Measurements from ENCODE around the gene CLTC.
"Not testable (repeated sequence)": the region's sequence is repeated elsewhere in the genome, so short reads cannot be mapped to it uniquely, and the experiment has no call there.

Gene CLTC

DNA sequence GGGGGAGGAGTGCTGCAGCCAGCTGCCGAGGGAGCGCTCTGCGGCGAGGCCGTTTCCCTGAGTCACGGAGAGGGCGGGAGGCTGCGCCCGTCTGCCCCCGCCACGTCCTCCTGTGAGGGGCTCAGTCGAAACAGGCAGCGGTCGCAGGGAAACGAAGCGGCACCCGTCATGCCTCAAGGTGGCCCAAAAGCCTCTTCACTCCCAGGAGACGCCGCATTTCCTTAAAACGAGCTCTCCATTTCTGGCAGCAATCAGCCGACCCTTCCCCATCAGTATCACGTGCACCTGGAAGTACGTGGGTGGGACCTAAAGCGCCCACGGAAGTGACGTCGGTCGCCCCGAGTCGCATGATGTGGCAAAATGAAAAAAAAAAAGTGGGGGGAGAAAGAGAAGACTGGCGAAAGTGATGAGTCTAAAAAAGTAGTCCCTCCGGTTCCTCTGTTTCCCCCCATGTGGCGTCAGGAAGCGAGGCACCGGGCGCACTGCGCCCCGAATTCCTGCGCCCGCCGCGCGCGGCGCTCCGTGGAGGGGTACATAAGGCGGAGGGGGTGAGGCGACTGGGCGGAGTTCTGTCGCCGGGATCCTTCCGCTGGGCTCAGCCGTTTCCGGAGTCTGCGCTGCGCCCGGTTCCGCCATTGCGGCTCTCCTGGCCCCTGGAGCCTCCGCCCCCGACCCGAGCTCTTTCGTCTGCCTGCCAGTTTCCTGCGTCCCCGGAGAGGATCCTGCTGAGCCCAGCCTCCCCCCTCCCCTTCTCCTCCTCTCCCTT is at the start of gene CLTC:
Gene CLTC, plus strand, starts transcription at position 598 of the 766 bp plus-strand sequence. CDS start 237 bp downstream, outside the sequence.
- peak; percentile 92 for DNase-seq

DNA sequence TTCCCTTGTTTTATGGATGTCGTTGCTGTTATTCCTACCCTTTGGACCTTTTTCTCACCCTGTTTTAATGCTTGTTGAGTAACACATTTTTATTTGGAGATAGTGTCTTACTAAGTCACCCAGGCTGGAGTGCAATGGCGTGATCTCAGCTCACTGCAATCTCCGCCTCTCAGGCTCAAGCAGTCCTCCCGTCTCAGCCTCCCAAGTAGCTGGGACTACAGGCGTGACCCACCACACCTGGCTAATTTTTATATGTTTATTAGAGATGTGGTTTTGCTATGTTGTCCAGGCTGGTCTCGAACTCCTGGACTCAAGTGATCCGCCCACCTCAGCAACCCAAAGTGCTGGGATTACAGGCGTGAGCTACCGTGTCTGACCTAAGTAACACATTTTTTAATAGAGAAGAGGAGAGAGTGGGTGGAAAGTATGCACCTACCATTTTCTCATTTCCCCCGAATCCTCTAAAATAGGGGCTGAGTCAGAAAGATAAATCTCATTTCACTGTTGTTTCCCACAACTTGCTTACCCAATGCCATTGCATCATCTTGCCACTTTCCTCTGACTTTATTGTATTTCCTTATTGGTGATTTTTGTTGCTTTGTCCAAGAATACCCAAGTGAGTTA is 47.3 kb upstream of the CLTC start:
- no peak for DNase-seq

DNA sequence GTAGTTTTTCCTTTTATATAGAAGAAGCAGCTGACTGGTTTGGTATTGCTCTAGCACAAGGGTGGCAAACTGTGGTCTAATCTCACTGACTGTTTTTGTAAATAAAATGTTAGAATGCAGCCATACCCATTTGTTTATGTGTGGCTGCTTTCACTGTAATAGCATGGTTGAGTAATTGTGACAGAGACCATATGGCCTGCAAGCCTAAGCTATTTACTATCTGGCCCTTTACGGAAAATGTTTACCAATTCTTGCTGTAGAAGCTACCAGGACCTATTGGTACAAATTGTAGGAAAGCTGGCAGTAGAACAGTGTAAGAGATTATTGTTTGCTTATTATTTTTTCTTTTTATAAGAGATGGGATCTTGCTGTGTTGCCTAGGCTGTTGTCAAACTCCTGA is 35.5 kb upstream of the CLTC start:
- not testable (repeated sequence) for DNase-seq

DNA sequence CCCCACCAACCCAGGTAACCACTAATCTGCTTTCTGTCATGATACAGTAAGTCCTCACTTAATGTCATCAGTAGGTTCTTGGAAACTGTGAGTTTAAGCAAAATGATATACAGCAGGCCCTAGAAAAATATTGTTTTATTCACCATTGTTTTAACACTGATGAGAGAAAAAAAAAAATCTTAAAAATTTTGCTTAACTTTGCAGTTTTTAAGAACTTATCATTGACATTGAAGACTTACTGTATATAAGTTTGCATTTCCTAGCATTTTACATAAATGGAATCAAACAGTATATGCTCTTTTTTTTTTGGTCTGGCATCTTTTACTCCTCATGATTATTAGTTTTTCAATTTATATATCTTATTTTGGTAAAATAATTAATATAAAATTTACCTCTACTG is 19.5 kb upstream of the CLTC start:
- DNase-seq: no peak

DNA sequence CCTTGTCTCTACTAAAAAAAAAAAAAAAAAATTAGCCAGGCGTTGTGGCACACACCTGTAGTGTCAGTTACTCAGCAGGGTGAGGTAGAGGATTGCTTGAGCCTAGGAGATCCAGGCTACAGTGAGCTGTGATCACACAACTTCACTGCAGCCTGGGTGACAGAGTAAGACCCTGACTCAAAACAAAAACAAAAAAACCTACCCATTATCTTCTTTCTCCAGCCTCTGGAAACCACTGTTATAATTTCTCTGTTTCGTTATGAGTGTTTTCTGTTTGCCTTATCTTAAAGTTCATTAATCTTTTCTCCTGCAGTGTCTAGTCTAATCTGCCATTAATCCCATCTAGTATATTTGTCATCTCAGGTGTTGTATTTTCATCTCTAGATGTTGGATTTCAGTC is 18.6 kb upstream of the CLTC start:
- no peak for DNase-seq

DNA sequence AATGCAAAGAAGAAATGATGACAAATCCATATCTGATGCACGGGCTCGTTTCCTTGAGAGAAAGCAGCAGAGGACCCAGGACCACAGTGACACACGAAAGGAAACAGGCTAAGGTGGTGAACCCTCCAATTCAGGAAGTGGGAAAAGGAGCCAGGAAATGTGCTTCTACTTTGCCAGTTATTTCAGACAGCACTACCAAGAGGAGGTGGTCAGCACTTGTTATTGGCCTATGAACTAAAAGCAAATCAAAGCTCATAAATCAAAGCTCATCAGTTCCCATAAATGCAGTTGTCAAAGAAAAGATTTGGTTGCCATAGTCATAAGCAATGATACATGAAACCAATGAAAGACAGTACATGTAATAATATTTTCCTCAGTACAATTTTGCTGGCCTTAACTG is 12.6 kb upstream of the CLTC start:
- no peak for DNase-seq

DNA sequence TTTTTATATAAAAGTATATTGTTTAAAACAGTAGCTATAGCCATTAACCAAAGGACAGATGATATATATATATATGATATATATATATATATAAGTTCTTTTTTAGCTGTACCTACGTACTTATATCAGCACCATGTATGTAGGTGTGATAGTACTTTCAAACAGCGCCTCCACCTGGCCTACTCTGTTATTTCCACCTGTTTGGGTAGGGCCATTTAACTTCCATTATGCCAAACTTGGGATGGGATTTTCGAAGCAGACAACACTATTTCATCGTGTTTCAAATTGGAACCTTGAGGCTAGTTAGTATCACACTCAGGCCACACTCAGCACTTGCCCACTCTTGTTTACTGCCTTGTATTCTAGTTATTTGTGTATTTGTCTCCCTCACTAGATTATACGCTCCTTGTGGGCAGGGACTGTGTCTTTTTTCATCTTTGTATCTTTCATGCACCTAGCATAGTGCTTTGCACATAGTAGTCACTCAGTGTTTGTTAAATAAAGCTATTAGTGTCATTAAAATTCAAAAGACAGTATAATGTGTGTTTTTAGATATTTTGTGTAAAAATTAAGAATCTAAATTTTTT is 11.8 kb upstream of the CLTC start:
- DNase-seq: peak in 1 of 2 donors; percentile 39

DNA sequence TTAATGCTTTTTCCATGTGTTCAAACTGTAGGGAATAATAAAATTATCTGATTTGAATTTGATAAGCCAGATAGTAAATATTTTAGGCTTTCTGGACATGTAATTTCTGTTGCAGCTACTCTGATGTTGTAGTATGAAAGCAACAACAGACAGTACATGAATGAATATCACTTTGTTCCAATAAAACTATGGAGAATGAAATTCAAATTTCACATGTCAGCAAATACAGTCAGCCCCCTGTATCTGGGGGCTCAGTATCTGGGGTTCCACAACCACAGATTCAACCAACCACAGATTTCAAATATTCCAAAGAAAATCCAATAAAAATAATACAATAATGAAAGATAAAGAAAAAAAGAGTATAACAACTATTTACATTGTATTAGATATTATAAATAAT is 8.2 kb upstream of the CLTC start:
- no peak for DNase-seq

DNA sequence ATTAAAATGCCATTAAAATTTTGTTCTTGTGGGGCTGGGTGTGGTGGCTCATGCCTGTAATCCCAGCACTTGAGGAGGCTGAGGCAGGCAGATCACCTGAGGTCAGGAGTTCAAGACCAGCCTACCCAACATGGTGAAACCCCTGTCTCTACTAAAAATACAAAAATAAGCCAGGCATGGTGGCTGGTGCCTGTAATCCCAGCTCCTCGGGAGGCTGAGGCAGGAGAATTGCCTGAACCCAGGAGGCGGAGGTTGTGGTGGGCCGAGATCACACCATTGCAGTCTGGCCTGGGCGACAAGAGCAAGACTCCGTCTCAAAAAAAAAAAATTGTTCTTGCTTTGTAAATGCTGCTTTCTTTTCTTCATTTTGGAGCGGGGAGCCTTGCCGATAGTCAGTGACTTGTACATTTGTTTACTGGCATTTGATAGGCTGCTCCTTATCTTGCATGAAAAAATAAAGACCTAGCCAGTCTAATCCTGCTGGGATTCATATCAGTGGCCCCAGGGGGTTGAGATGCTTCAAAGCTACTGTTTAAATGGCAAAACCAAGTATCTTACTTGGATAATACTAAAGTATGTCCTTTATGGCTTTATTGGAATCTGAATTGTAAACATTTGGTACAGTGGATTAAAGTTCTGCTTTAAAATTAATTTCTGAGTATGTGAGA is 3.3 kb upstream of the CLTC start:
- no peak for DNase-seq

DNA sequence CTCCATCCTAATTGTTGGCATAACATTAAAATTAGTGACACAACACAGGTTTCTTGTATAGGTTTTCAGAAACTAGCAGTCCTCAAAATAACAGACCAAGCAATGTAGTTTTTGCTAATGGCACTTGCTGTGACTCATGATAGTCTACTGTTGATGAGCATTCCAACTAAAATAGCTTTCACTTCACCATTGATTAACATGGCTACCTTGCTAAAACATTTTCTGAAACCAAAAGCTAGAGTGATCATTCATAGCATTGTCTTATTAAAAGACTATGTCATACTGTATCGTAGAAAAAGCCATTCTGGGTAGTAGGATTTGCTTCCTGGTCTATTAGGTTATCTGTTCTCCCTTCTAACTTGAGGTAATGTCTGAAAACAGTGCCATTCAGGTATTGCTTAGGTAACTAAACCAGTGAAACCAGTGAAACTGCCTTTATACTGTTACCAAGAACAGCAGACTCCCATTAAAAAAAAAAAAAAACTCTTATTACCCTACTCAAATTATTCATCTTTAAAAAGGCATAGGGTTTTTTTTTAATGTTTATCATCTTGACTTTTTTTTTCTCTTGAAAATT is 2.5 kb upstream of the CLTC start:
- no peak for DNase-seq

DNA sequence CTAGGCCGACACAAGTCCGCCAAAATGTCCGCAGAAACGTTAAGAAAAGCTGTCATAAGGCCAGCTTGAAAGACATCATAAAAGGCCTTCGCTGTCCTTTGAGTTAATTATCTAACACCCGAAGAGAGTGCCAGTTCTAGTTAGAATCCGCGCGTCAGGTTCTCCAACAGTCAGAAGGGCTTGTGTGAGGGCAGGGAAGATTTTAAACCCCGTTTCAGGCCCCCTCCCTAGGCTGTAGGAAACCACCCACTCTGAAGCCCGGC is 729 bp upstream of the CLTC start:
- DNase-seq: no peak

DNA sequence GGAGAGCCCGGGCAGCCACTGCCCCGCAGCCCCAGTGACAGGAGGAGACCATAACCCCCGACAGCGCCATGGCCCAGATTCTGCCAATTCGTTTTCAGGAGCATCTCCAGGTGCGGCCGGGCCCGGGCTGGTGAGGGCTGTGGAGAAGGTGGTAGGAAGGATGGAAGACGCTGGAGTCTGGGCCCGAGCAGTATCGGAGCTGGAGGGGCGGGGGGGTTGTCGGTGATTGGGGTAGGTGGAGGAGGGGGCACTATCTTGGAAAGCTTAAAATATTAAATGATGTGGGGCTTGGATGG is 317 bp downstream of the CLTC start:
- DNase-seq: no peak

DNA sequence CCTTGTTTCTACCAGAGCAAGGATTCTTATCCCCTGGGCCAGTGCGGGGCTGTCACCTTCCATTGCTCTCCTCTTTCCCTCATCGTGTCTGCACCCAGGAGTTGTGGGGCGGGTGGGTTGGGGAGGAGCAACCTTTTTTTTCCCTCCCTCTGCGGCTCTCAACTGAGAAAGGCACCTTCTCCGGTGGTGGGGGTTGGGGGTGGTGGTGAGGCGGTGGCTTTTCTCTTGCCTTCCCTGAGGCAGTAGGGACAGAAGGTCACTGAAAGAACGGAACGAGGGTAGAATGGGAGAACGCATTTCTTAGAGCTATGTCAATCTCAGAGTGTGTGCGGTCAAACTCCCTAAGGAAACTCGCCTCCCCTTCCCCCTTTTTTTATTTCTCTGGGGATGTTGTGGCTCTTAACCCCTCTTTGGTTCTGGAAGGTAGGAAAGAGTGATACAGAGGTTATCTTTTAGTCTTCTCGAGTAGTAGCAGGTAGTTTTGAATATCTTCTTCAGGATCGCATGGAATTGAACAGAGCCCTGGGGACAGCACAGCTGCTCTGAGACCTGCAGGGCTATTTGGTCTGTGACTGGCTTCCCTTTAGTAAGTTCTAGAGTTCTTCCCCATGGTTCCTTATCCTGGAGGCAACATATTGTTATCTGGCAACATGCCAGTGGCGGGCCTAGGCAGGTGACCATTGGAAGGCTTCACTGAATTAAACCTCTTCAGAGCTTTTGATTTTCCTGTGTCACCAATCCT is 994 bp downstream of the CLTC start:
- DNase-seq: peak; percentile 34 to 66

DNA sequence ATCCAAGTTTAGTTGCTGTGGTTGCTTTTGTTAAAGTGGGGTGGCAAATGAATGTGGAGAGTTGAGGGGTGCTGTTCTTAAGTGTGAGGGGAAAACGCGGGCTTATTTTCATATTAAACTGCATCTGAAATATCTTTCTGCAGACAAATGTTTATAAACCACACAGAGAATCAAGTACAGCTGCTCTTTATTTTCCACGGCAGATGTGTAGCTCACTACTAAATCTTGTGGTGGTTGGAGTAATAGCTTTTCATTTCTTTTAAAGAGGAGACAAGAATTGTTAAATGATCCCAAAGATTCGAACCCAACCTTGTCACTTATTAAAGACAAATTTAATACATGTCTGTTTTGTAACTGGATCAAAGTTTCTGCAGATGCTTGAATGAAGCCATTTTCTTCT is 2.1 kb downstream of the CLTC start:
- no peak for DNase-seq

DNA sequence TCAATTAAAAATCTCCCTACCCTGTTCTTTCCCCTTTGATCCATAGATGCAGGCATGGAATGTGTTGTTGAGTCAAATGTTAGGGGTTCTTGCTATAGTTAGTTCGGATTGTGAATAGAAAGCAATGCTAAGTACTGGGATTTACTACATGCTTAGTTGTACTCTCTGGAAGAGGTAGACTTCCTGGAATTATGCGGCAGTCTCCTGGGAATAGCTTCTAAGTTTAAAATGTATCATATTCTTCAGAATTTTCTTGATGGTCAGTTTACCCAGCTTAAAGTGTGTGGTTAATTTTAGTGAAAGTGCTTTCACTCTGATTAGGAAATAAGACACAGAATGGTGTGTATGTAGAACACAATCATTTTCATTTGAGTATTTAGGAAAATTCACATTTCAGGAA is 3.5 kb downstream of the CLTC start:
- DNase-seq: no peak

DNA sequence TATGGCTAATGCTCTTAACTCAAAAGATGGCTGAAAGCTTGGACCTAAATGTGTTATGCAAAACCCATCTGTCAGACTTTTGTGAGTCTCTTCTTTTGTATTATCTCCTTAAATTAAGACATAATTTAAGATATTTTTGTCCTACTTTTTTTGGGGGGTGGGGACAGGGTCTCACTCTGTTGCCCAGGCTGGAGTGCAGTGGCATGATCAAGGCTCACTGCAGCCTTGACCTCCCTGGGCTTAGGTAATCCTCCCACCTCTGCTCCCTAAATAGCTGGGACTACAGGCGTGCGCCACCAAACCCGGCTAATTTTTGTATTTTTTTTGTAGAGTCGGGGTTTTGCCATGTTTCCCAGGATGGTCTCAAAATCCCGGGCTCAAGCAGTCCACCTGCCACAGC is 7.1 kb downstream of the CLTC start:
- DNase-seq: no peak

DNA sequence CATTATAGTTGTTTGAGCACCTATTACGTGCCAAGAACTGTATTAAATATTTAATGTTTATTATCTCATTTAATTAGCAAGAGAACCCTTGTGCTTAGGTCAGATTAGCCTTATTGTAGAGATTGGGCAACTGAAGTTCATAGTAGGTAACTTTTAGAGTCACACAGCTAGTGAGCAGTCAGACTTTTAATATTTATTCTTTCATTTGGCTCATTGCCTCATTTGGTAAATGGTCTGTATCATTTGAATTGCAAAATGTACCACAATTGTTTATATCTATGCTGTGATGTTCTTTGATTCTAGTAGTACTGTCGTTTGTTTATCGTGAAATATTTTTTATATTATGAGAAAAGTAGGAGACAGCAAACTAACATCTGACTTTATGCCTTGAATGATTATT is 7.6 kb downstream of the CLTC start:
- DNase-seq: no peak

DNA sequence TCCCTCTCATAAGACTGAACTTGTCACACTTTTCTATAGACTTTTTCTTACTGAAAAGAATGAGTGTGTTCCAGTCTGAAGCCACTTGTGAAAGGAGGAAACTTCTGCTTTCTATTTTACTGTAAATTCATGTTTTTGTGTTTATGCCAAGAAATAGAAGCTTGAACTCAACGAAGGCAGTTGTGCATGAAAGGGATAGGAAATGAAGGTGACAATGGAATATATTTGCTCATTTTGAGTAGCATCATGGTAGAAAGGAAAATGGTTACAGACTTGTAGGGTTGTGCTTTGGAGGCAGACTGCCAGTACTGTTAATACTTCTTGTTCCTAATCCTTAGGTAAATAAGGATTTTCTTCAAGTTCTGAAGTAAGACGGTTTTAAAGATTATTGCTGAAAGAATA is 8.1 kb downstream of the CLTC start:
- DNase-seq: no peak

DNA sequence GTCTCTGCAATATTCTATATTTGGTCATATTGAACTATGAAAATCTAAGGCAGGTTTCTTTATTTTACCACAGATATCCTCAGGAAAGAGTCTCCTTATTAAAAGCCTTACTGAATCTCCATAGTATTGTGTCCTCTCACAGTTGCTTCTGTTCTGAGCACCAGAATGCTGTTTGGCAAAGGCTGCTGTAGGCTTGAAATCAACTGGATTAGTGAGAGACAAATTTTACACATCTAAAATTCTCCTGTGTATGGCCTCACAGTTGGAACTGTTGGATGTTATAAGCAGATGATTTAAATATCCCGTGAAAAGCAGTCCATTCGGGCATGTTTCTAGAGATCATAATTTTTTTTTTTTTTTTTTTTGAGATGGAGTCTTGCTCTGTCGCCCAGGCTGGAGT is 9.5 kb downstream of the CLTC start:
- DNase-seq: no peak

DNA sequence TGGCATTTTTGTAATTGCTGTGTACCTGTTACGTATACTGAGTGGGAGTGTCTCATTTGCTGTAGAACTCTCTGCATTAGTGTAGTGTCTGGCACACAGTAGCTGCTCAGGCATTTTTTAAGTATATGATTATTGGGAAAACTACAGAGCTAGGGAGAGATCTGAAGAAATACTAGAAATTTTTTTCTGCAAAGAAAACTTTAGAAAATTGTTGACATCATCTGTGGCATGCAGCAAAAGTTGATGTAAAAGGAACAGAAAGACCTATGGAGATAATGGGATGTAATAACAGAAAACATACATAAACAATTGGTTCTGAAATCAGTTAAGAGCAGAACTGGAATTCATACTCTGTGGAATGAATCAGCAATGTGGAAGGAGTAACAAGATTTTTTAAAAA is 11.6 kb downstream of the CLTC start:
- DNase-seq: no peak

DNA sequence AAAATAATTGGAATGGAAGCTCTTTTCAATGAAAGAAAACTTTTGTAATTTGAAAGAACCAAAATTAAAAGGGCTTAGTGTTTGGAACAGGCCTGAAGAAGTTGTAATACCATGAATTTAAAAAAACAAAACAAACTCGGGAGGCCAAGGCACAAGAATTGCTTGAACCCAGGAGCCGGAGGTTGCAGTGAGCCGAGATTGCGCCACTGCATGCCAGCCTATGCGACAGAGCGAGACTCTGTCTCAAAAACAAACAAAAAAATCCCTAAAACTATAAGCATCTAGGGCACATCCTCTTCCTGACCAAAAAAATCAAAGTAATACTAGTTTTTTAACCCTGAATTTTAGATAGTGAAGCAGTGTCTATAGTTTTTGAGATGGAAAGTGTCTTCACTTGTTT is 12.7 kb downstream of the CLTC start:
- DNase-seq: no peak

DNA sequence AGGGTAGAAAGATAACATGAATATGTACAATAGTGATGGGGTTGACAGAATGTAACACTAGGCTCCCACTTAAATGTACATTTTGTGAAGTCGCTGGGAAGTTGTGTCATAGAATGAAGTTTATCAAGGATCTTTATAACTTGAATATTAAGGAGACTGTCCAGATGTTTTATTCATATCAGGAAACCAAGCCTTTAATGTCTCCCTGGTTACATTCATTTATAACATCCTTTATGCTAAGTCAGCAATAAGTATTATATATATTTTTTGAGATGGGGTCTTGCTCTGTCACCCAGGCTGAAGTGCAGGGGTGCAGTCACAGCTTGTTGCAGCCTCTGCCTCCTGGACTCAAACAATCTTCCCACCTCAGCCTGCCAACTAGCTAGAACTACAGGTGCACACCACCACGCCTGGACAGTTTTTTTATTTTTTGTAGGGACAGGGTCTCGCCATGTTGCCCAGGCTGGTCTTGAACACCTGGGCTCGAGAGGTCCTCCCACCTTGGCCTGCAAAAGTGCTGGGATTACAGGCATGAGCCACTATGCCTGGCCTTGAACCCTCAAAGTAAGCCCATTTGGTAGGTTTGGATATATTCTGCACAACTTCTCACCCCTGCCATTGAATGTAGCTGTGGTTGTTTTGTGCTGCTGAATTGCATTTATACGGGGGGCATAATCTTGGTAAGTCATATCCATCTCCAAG is 14.1 kb downstream of the CLTC start:
- DNase-seq: no peak

Measured in CD4-positive, alpha-beta T cell treated with Interferon alpha-2 for 1 hour (primary cell).